Measurements from ENCODE around the gene KDM2B.

KDM2B gene

DNA sequence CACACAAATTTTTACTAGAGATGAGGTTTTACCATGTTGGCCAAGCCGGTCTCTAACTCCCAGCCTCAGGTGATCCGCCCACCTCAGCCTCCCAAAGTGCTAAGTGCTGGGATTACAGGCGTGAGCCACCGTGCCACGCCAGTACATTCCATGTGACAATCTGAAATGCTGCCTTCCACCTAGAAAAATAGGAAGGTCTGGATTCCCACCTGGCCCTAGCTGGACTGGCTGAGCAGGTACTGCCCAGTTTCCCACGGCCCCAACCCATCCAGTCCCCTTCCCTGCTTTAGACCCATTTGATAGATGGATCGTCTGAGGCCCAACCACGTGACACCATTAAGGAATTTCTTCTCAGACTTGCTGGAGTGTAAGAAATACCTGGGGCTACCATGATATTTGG, 55.4 kb downstream of the KDM2B start:
- no peak for DNase-seq (ENCODE audit: low read depth)
- no peak overlapping the region for H3K4me3 ChIP-seq (ENCODE audit: low read depth, low read length)
- TF ChIP-seq, protein P1, sequence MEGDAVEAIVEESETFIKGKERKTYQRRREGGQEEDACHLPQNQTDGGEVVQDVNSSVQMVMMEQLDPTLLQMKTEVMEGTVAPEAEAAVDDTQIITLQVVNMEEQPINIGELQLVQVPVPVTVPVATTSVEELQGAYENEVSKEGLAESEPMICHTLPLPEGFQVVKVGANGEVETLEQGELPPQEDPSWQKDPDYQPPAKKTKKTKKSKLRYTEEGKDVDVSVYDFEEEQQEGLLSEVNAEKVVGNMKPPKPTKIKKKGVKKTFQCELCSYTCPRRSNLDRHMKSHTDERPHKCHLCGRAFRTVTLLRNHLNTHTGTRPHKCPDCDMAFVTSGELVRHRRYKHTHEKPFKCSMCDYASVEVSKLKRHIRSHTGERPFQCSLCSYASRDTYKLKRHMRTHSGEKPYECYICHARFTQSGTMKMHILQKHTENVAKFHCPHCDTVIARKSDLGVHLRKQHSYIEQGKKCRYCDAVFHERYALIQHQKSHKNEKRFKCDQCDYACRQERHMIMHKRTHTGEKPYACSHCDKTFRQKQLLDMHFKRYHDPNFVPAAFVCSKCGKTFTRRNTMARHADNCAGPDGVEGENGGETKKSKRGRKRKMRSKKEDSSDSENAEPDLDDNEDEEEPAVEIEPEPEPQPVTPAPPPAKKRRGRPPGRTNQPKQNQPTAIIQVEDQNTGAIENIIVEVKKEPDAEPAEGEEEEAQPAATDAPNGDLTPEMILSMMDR (IDR thresholded peaks at IDR 0.05; ENCODE audit: low read depth, low read length, missing control alignments), result no peak

DNA sequence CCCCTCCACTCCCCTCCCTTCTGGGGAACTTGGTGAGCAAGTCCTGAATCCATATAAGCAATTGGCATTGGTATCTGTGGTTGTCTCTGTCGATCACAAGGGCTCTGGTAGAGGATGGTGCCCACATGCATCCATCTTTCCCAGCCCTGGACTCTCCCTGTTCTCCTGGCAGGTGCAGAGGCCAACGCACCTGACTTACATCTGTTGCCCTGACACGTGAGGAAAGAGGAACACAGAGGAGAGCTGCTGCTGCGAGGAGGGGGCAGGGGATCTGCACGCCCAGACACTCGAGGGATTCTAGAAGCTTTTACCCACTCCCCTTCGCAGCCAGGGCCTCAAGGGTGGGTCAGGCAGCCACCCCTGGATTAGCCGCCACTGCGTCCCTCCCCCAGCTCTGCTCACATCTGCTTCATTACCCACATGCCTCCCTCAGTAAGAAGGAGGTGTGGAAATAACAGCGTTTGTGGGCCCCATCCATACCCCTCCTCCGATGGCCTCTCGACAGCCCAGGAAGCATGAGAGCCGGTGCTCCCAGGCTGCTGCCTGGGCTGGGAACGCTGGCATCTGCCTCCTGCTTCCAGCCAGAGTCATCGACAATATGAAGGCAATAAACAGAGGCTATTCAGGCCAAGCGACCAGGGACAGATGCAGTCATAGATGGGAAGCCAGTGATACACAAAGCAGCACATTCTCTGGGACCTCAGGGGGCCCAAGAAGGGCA, 56.5 kb downstream of the KDM2B start:
- no peak overlapping the region; the same call in none of the 2 replicates for H3K4me3 ChIP-seq (ENCODE audit: low read depth, low read length)
- TF ChIP-seq, protein P1 (IDR thresholded peaks at IDR 0.05; ENCODE audit: low read depth, low read length, missing control alignments), result no peak
- no peak for DNase-seq (ENCODE audit: low read depth)

DNA sequence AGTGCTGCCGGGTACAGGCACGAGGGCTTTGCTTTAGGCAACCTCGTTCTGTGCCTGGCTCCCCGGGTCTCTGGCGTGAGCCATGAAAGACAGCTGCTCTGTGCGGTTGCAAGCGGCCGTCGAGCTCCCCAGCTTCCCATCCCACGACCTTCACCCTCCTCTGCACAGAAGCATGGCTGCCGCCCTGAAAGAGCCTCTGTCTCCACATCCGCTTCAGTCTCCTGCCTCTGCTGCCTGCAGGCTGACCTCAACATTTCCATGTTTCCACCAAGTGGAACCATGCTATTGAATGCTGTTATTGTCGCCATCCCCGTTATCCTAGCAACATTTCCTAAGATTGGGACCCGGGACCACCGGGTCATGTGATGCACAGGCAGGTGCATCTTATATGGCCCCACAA, 57.1 kb downstream of the KDM2B start:
- H3K4me3 ChIP-seq (ENCODE audit: low read depth, low read length), result peak overlapping the region; percentile 40
- DNase-seq (ENCODE audit: low read depth), result no peak
- TF ChIP-seq, protein P1 (IDR thresholded peaks at IDR 0.05; ENCODE audit: low read depth, low read length, missing control alignments), result no peak

DNA sequence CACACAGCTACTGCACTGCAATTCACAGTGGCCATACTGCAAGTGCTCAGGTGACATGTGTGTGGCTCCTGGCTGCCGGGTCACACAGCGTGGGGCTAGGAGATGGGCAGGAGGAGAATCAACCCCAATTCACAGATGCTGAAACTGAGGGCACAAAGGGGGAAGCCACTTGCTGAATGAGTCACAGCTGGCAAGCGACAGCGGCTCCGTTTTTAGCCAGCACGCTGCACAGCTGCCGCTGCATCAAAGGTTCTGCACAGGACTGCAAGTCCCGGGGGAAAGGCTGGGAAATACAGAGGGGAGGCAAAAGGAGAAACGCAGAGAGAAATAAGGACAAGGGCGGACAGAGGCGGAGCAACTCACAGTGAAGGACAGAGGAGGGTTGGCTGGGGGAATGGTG, 57.9 kb downstream of the KDM2B start:
- H3K4me3 ChIP-seq (ENCODE audit: low read depth, low read length), result peak overlapping the region; percentile 40
- TF ChIP-seq, protein P1 (IDR thresholded peaks at IDR 0.05; ENCODE audit: low read depth, low read length, missing control alignments), result no peak
- peak; percentile 64 for DNase-seq (ENCODE audit: low read depth)

DNA sequence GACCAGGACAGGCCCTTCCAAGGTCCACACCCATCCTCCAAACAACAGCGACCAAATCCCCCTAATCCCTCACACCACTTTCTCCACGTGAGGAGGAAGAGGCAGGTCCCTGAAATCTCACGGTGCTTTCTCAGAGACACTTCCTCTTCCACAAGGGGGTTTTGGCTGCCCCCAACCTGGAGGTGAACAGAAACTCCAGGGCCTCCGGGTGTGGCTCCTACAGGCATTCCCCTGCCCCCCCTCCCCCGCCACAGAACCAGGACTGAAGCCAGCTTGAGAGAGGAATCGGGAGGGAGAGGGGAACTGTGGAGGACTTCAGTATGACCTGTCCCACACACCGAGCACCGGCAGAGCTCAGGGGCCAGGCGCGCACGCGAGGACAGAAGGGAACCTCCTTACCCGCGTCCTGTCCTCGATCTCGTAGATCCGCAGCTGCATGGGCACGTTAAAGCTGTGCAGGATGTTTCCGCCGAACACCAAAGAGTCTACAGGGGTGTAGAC, 60.2 kb downstream of the KDM2B start:
- H3K4me3 ChIP-seq (ENCODE audit: low read depth, low read length), result no peak overlapping the region
- TF ChIP-seq, protein P1 (IDR thresholded peaks at IDR 0.05; ENCODE audit: low read depth, low read length, missing control alignments), result no peak
- no peak for DNase-seq (ENCODE audit: low read depth)

DNA sequence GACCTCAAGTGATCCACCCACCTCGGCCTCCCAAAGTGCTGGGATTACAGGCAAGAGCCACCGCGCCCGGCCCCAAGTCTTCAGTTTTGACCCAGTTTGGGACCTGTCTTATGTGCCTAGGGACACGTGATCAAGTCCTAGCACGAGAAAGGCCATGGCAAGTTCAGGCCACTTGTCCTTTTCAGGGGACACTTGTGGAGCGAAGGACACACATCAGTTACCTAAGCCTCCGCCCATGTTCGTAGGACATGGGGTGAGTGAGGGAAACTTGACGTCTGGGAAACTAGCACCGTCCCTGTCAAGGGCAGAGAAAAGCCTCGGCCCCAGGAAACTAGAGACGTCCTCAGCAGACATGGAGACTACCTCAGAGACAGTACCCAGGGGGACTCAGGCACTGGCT, 60.7 kb downstream of the KDM2B start:
- TF ChIP-seq, protein P1 (IDR thresholded peaks at IDR 0.05; ENCODE audit: low read depth, low read length, missing control alignments), result no peak
- no peak overlapping the region for H3K4me3 ChIP-seq (ENCODE audit: low read depth, low read length)
- DNase-seq (ENCODE audit: low read depth), result no peak

DNA sequence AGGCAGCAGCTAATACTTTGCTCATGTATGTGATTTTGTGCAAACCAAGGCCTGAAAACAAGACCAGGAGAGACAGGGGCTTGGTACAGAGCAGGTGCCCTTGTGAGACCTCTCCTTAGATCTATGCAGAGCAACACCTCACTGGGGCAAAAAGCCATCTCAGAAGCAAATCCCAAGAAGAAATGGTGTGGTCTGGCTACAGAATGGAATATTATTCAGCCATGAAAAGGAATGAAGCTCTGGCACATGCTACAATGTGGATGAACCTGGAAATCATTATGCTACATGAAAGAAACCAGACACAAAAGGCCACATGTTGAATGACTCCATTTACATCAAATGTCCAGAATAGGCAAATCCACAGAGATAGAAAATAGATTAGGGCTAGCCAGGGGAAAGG, 61.6 kb downstream of the KDM2B start:
- TF ChIP-seq, protein P1 (IDR thresholded peaks at IDR 0.05; ENCODE audit: low read depth, low read length, missing control alignments), result no peak
- no peak overlapping the region for H3K4me3 ChIP-seq (ENCODE audit: low read depth, low read length)
- DNase-seq (ENCODE audit: low read depth), result no peak

Measured in GM12864 (cell line).